ENCODE data around the gene CUZD1.

GRCh38 chr10:122854648-122855047, 9.0 kb upstream of the CUZD1 start:
- no peak for TF ChIP-seq CTCF (conservative IDR thresholded peaks at IDR 0.05; ENCODE audit: low read depth, low read length)
- TF ChIP-seq POLR2A (IDR thresholded peaks at IDR 0.05; ENCODE audit: low read depth, low read length) = peak; percentile 44; the same call in 1 of the 2 replicates
- TF ChIP-seq CHD1 (IDR thresholded peaks at IDR 0.05; ENCODE audit: low read depth, low read length) = no peak
- TF ChIP-seq, protein P1, sequence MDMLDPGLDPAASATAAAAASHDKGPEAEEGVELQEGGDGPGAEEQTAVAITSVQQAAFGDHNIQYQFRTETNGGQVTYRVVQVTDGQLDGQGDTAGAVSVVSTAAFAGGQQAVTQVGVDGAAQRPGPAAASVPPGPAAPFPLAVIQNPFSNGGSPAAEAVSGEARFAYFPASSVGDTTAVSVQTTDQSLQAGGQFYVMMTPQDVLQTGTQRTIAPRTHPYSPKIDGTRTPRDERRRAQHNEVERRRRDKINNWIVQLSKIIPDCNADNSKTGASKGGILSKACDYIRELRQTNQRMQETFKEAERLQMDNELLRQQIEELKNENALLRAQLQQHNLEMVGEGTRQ (IDR thresholded peaks at IDR 0.05; ENCODE audit: low read depth, low read length) = no peak
- TF ChIP-seq MXI1 (IDR thresholded peaks at IDR 0.05; ENCODE audit: borderline replicate concordance, low read depth, low read length) = no peak
- no peak for TF ChIP-seq NFE2L2 (IDR thresholded peaks at IDR 0.05; ENCODE audit: low read depth, low read length)
- no peak for TF ChIP-seq RFX5 (IDR thresholded peaks at IDR 0.05; ENCODE audit: low read depth, low read length)
- TF ChIP-seq CEBPB (IDR thresholded peaks at IDR 0.05; ENCODE audit: low read depth, low read length) = peak; percentile 57
- TF ChIP-seq, protein P2, sequence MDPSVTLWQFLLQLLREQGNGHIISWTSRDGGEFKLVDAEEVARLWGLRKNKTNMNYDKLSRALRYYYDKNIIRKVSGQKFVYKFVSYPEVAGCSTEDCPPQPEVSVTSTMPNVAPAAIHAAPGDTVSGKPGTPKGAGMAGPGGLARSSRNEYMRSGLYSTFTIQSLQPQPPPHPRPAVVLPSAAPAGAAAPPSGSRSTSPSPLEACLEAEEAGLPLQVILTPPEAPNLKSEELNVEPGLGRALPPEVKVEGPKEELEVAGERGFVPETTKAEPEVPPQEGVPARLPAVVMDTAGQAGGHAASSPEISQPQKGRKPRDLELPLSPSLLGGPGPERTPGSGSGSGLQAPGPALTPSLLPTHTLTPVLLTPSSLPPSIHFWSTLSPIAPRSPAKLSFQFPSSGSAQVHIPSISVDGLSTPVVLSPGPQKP (IDR thresholded peaks at IDR 0.05; ENCODE audit: borderline replicate concordance, low read depth, low read length) = no peak
- no peak for TF ChIP-seq MAFK (IDR thresholded peaks at IDR 0.05; ENCODE audit: low read depth, low read length)
